HG03175 (cell line): Measurements from ENCODE around the gene MBOAT2.
"Not testable (repeated sequence)": the region's sequence is repeated elsewhere in the genome, so short reads cannot be mapped to it uniquely, and the experiment has no call there.

Source experiments
- ATAC-seq: cut with Tn5 transposase; IDR thresholded peaks from one replicate; pipeline ENCODE4 v1.9.1; 2021; ENCODE audit warnings: mild to moderate bottlenecking, moderate library complexity; ENCODE audit not compliant: unreplicated experiment

The MBOAT2 gene

DNA sequence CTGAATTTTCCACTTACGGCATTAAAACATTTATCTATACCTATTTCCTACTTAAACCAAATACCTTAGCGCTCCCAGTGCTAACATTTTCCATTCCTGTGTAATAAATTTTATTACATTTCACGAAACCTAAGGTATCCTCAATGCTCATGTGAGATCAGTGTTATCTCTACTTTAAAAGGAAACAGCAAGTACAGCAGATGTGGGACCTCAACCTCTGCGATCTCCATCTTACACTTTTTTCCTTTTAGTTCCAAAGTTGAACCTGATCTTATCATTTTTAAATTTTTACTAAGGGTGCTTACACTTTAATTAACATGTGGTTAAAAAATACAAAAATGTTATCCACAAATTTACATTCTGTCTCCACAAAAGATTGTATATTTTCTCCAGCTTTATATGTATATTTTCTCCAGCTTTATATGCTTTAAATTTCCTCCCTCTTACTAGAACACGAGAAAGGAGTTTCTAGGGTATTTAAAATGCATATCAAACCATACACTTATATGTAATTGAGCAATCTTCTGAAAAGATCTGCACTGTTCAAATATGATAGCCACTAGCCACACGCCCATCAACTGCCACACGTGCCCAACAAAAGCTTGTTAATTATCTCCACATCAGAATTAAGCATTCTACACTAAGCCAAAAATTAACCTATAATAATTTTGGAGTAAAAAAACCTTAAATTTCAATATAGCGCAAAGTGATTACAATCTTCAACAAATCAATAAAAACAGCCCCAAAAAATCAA is 38.1 kb downstream of the MBOAT2 start:
- no peak for ATAC-seq

DNA sequence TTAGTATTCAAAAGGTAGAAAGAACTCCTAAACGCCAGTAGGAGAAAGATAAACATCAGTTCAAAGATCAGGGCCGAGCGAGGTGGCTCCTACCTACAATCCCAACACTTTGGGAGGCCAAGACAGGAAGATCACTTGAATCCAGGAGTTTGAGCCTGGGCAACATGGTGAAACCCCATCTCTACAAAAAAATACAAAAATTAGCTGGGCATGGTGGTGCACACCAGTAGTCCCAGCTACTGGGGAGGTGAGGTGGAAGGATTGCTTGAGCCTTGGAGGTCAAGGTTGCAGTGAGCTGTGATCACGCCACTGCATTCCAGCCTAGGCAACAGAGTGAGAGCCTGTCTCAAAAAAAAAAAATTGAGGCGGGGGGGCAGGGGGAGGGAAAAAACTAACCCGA is 40.6 kb downstream of the MBOAT2 start:
- ATAC-seq: no peak

GRCh38 chr2:8957628-8958027 is 45.9 kb downstream of the MBOAT2 start:
- no peak for ATAC-seq

- no peak for ATAC-seq
Measured at GRCh38 chr2:8956774-8957173, 46.7 kb downstream of the MBOAT2 start.

GRCh38 chr2:8954990-8955389 is 48.5 kb downstream of the MBOAT2 start:
- no peak for ATAC-seq

DNA sequence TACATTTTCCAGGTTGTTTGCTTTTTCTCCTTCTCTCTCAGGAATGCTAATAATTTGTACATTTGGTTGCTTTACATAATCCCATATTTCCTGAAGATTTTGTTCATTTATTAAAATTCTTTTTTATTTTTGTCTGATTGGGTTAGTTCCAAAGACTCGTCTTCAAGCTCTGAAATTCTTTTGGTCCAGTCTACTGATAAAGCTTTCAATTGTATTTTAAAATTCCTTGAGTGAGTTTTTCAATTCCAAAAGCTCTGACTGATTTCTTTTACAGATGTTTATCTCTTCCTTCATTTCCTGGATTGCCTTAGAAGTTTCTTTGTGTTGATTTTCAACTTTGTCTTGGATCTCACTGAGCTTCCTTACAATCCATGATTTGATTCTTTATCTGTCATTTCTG is 50.0 kb downstream of the MBOAT2 start:
- no peak for ATAC-seq

GRCh38 chr2:8939486-8940114 is 63.9 kb downstream of the MBOAT2 start:
- no peak for ATAC-seq

- ATAC-seq: no peak
Measured at GRCh38 chr2:8938384-8938783, 65.1 kb downstream of the MBOAT2 start.

- ATAC-seq: no peak
Measured at GRCh38 chr2:8935982-8936381, 67.5 kb downstream of the MBOAT2 start.

- no peak for ATAC-seq
Measured at GRCh38 chr2:8934338-8934737, 69.1 kb downstream of the MBOAT2 start.

DNA sequence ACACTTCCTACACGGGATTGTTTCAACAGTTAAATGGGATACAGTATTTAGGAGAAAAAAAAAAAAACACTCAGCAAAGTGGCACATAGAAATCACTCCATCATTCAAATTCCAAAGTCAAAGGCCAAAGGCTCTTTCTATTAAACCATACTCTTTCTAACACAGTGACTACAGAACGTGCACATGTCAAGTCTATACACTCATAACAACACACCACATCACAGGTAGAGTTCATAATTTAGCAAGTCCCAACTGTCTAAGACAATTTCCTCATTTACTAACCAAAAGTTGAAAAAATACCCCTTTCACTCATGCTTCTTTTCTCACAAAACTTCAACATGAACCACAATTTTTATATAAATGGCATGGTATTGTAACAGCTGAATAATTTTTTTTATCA is 70.8 kb downstream of the MBOAT2 start:
- ATAC-seq: no peak

DNA sequence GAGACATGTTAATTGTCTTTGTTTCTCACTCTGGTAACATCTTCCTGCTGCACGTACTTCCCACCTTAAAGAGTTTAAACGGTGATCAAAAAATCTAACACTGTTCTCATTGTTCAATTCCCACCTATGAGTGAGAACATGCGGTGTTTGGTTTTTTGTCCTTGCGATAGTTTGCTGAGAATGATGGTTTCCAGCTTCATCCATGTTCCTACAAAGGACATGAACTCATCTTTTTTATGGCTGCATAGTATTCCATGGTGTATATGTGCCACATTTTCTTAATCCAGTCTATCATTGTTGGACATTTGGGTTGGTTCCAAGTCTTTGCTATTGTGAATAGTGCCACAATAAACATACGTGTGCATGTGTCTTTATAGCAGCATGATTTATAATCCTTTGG is 73.3 kb downstream of the MBOAT2 start:
- ATAC-seq: not testable (repeated sequence)

- no peak for ATAC-seq
Measured at GRCh38 chr2:8929128-8929527, 74.4 kb downstream of the MBOAT2 start.

- no peak for ATAC-seq
Measured at GRCh38 chr2:8927510-8928455, 75.7 kb downstream of the MBOAT2 start.

DNA sequence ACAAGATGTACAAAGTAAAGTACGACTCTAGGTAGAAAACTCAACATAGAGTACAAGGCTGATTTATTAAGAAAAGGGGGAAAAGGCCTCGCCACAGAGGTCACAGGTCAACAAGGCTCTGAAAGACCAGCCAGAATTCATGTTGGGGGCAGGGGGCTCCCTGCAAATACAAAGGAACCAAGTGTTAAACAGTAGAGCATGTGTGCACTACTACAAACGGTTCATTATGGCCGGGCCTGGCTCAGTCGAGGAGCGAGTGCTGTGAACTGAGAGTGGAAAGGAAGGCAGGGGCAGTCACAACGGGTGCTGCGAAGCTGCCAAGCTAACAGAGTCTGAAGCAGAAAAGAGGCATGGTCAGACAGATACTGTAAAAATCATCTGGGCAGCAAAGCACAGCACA is 77.1 kb downstream of the MBOAT2 start:
- ATAC-seq: no peak

DNA sequence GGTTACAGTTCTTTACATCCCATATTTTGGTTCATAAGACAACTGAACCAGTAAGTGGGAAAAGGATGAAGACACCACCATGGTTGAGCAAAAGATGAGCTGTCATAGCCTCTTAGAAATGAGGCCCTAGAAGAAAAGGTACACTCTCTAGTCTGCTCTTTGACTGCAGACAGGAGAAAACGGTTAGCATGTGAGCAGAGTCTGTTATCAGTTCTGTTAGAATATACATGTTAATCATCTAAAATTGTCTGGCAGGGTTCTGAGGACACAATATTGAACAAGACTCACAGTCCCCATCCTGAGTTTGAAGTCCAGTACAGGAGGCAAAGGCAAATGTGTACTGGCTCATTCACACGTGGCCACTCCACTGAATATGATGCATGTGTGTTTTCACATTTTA is 78.1 kb downstream of the MBOAT2 start:
- ATAC-seq: no peak

DNA sequence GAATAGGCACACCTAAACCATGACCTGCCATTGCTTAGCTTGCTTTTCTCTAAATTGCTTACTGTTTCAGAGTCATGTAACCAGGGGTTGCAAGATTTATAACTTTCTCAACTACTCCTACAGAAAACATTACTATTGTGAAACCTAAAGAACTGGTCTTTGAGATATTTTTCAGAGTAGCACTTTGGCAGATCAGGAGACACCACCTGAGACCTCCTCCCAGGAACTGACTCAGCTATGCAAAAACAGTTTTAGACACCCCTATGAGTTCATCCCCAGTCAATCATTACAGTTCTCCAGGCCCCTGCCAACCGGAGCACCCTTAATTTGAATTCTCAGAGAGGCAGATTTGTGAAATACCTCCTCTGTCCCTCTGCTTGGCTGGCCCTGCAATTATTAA is 80.3 kb downstream of the MBOAT2 start:
- ATAC-seq: no peak

DNA sequence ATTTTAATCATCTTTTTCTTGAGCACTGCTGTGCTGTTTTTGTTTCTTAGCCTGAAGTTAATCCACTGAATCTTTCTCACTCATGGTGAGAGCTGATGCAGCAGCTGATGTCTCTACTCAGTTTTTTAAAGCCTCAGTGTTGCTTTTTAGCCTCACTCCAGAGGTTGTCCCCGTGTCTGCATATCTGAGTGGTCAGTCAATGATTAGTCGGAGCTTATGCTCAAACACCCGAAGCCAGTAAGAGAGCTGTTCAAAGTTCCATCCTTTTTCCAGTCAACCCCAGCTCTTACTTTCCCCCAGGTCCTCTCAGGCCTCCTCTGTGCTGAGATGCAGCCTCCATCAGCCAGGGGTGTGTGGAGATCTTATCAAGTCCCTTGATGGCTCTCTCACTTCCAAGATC is 81.1 kb downstream of the MBOAT2 start:
- no peak for ATAC-seq

- ATAC-seq: no peak
Measured at GRCh38 chr2:8918412-8918811, 85.1 kb downstream of the MBOAT2 start.

- no peak for ATAC-seq
Measured at GRCh38 chr2:8915941-8916340, 87.5 kb downstream of the MBOAT2 start.

GRCh38 chr2:8913767-8914166 is 89.7 kb downstream of the MBOAT2 start:
- not testable (repeated sequence) for ATAC-seq
